Caco-2 (cell line): ENCODE measurements around the gene C2orf69. TPM values are rescaled to one million over a fixed set of nuclear protein-coding genes. Genes with fewer than 3 reads are reported as not detected.

Source experiments
- BruUV-seq: library from RNA; stranded (reverse); fragments of 400-500 nt; replicated peaks from 2 replicates; lab custom pipeline; 2021; lab: Mats Ljungman, UMichigan
- CTCF ChIA-PET: fragments of 300-600 bp; sonication (Branson Sonifier 250); formaldehyde crosslinking; loops from one replicate; lab custom pipeline; 2022; ENCODE audit warnings: antibody characterized with exemption; lab: Charles Lee
- POLR2A ChIA-PET: fragments of 300-600 bp; sonication (Branson Sonifier 250); formaldehyde crosslinking; loops from one replicate; lab custom pipeline; 2022; ENCODE audit warnings: antibody characterized with exemption; lab: Charles Lee
- DNase-seq, 2 experiments: peaks; one replicate each; pipeline versions ENCODE4 v3.0.0 to v3.0.0-alpha.2; 2020 to 2022
- H3K27me3 ChIP-seq: replicated peaks from 2 replicates; pipeline ENCODE4 v1.6.0; 2011; ENCODE audit warnings: low read length; ENCODE audit not compliant: control insufficient read depth, insufficient read depth
- H3K36me3 ChIP-seq: 2 replicates; pipeline ENCODE4 v1.5.1; 2011; ENCODE audit warnings: low read length; ENCODE audit not compliant: control insufficient read depth, insufficient read depth
- H3K4me1 ChIP-seq: fragments of 250-450 bp; sonication (Bioruptor Pico); 2 replicates; pipeline ENCODE4 v1.5.1; 2020; ENCODE audit warnings: mild to moderate bottlenecking
- H3K4me3 ChIP-seq: 2 replicates; pipeline ENCODE4 v1.5.1; 2011; ENCODE audit warnings: low read depth, mild to moderate bottlenecking, control low read depth, low read length
- H3K9me3 ChIP-seq: fragments of 250-450 bp; sonication (Bioruptor Pico); 2 replicates; pipeline ENCODE4 v1.5.1; 2020; ENCODE audit warnings: mild to moderate bottlenecking, moderate library complexity
- H3K27ac Mint-ChIP-seq: one replicate; pipeline ENCODE4 v1.8.0; 2022; ENCODE audit warnings: mixed read lengths; ENCODE audit not compliant: unreplicated experiment
- H3K27me3 Mint-ChIP-seq: one replicate; pipeline ENCODE4 v1.8.0; 2022; ENCODE audit warnings: mixed read lengths; ENCODE audit not compliant: insufficient read depth, unreplicated experiment
- H3K36me3 Mint-ChIP-seq: one replicate; pipeline ENCODE4 v1.8.0; 2022; ENCODE audit warnings: mild to moderate bottlenecking, mixed read lengths; ENCODE audit not compliant: insufficient read depth, unreplicated experiment
- H3K4me1 Mint-ChIP-seq: one replicate; pipeline ENCODE4 v1.8.0; 2022; ENCODE audit warnings: low read depth, mixed read lengths; ENCODE audit not compliant: unreplicated experiment
- H3K4me3 Mint-ChIP-seq: one replicate; pipeline ENCODE4 v1.8.0; 2022; ENCODE audit warnings: mild to moderate bottlenecking, moderate library complexity, mixed read lengths; ENCODE audit not compliant: unreplicated experiment
- H3K9me3 Mint-ChIP-seq: one replicate; pipeline ENCODE4 v1.8.0; 2022; ENCODE audit warnings: mixed read lengths; ENCODE audit not compliant: unreplicated experiment
- CTCF ChIP-seq, 2 experiments: fragments of 200-600 bp in 1 of 2; IDR thresholded peaks; 1 replicate in 1 of 2; 2 replicates in 1 of 2; pipeline versions ENCODE4 v1.5.1 to v1.8.0; 2011 to 2022; ENCODE audit warnings: antibody characterized with exemption in 1 of 2, control low read depth in 1 of 2, inconsistent platforms in 1 of 2, low read depth in 1 of 2, low read length in 1 of 2, mild to moderate bottlenecking in 1 of 2, moderate library complexity in 1 of 2; ENCODE audit not compliant: insufficient read depth in 1 of 2, severe bottlenecking in 1 of 2, unreplicated experiment in 1 of 2
- intact Hi-C: fragments of 100-400 bp; cut with micrococcal nuclease; formaldehyde crosslinking; loops from one replicate; pipeline ENCODE4 v1.10.0; 2022; ENCODE audit not compliant: unreplicated experiment
- total RNA-seq: library from RNA; stranded (reverse); gene quantifications from 2 replicates; pipeline ENCODE4 v1.2.3, GENCODE V29; 2022

C2orf69 gene
- total RNA-seq, 1 experiment from 2014 or later: 17.1 TPM

- Mint-ChIP-seq H3K36me3 (no peaks in the 10 kb centered on the region), H3K9me3 (no peaks in the 10 kb centered on the region), H3K27me3 (peaks cover 10% of the 10 kb centered on the region), H3K4me1 (no peaks in the 10 kb centered on the region), H3K4me3 (no peak overlapping the region), H3K27ac (no peak overlapping the region)
- POLR2A ChIA-PET: no interaction called here
- no peak for TF ChIP-seq CTCF (IDR thresholded peaks at IDR 0.05; ENCODE audit: insufficient read depth in 1 of 2, low read depth in 1 of 2, low read length in 1 of 2, severe bottlenecking in 1 of 2, unreplicated experiment in 1 of 2)
- DNase-seq: no peak
- CTCF ChIA-PET: no interaction called here
- H3K27me3 ChIP-seq: no peaks in the 10 kb centered on the region
- H3K4me3 ChIP-seq: no peak overlapping the region
- H3K4me1 ChIP-seq: no peaks in the 10 kb centered on the region
- H3K9me3 ChIP-seq: no peaks in the 10 kb centered on the region
- no peaks in the 10 kb centered on the region for H3K36me3 ChIP-seq
- no TSS peak for BruUV-seq
- intact Hi-C loops: no loop called here
Observed at GRCh38 chr2:199865905-199866304, 45.2 kb upstream of the C2orf69 start.

- intact Hi-C loops: no loop called here
- no peak overlapping the region for H3K4me3 ChIP-seq
- H3K4me1 ChIP-seq: no peaks in the 10 kb centered on the region
- peaks cover 5% of the 10 kb centered on the region; the same call in 1 of the 2 replicates for H3K9me3 ChIP-seq
- no peaks in the 10 kb centered on the region for H3K36me3 Mint-ChIP-seq
- peaks cover 10% of the 10 kb centered on the region for H3K27me3 Mint-ChIP-seq
- no peak overlapping the region for H3K27ac Mint-ChIP-seq
- BruUV-seq: no TSS peak
- POLR2A ChIA-PET: no interaction called here
- DNase-seq: no peak
- TF ChIP-seq CTCF (IDR thresholded peaks at IDR 0.05; ENCODE audit: insufficient read depth in 1 of 2, low read depth in 1 of 2, low read length in 1 of 2, severe bottlenecking in 1 of 2, unreplicated experiment in 1 of 2): no peak
- CTCF ChIA-PET: no interaction called here
- H3K27me3 ChIP-seq: no peaks in the 10 kb centered on the region
- H3K4me1 Mint-ChIP-seq: no peaks in the 10 kb centered on the region
- peaks cover 9% of the 10 kb centered on the region for H3K9me3 Mint-ChIP-seq
- H3K4me3 Mint-ChIP-seq: no peak overlapping the region
- H3K36me3 ChIP-seq: no peaks in the 10 kb centered on the region
Observed at GRCh38 chr2:199868431-199869226, 42.5 kb upstream of the C2orf69 start.

- no peak for DNase-seq
- Mint-ChIP-seq H3K27ac (no peak overlapping the region), H3K4me3 (no peak overlapping the region), H3K9me3 (peaks cover 15% of the 10 kb centered on the region), H3K36me3 (no peaks in the 10 kb centered on the region), H3K27me3 (peaks cover 10% of the 10 kb centered on the region), H3K4me1 (no peaks in the 10 kb centered on the region)
- no peaks in the 10 kb centered on the region for H3K4me1 ChIP-seq
- TF ChIP-seq CTCF (IDR thresholded peaks at IDR 0.05; ENCODE audit: insufficient read depth in 1 of 2, low read depth in 1 of 2, low read length in 1 of 2, severe bottlenecking in 1 of 2, unreplicated experiment in 1 of 2): no peak
- POLR2A ChIA-PET: no interaction called here
- H3K27me3 ChIP-seq: no peaks in the 10 kb centered on the region
- no TSS peak for BruUV-seq
- intact Hi-C loops: no loop called here
- no peaks in the 10 kb centered on the region for H3K36me3 ChIP-seq
- CTCF ChIA-PET: no interaction called here
- H3K4me3 ChIP-seq: no peak overlapping the region
- H3K9me3 ChIP-seq: peaks cover 9% of the 10 kb centered on the region
Observed at GRCh38 chr2:199869227-199869541, 41.9 kb upstream of the C2orf69 start.
